Left ventricle myocardium inferior (tissue), 1 donor: Measurements from ENCODE around the gene KCNJ16. TPM values are rescaled to one million over a fixed set of nuclear protein-coding genes. Genes with fewer than 3 reads are reported as not detected.

Experiments used
- DNase-seq: peaks from one replicate; pipeline ENCODE4 v3.0.0-alpha.2; 2020
- H3K27ac ChIP-seq: fragments of 200-600 bp; replicated peaks from 2 replicates; pipeline ENCODE4 v1.8.0; 2021
- H3K27me3 ChIP-seq: fragments of 200-600 bp; 2 replicates; pipeline ENCODE4 v1.8.0; 2021; ENCODE audit warnings: low read depth
- H3K36me3 ChIP-seq: fragments of 200-600 bp; 2 replicates; pipeline ENCODE4 v1.8.0; 2021
- H3K4me1 ChIP-seq: fragments of 200-600 bp; 2 replicates; pipeline ENCODE4 v1.8.0; 2021
- H3K4me3 ChIP-seq: fragments of 200-600 bp; 2 replicates; pipeline ENCODE4 v1.8.0; 2021; ENCODE audit warnings: mild to moderate bottlenecking, moderate library complexity
- H3K9me3 ChIP-seq: fragments of 200-600 bp; replicated peaks from 2 replicates; pipeline ENCODE4 v1.8.0; 2021
- intact Hi-C: fragments of 100-400 bp; cut with micrococcal nuclease; formaldehyde crosslinking; loops from one replicate; pipeline ENCODE4 v1.11.0; 2022
- total RNA-seq: library from RNA; stranded (reverse); fragmentation: NEBNext Ultra II Directional; extraction: Animal tissue kit (Norgen Biotek cat#: 25700); gene quantifications from one replicate; pipeline ENCODE4 v1.2.1, GENCODE V29; 2021
- TF ChIP-seq, protein P1 (sequence below): fragments of 200-600 bp; IDR thresholded peaks from 2 replicates; pipeline ENCODE4 v1.8.0; 2021; ENCODE audit warnings: antibody characterized with exemption, mild to moderate bottlenecking, borderline replicate concordance
- donor health status: DM: no; HTN: yes; CAD: no; lungs with severe emphysema.

KCNJ16 gene
- total RNA-seq, 1 donor from 2014 or later: not detected

DNA sequence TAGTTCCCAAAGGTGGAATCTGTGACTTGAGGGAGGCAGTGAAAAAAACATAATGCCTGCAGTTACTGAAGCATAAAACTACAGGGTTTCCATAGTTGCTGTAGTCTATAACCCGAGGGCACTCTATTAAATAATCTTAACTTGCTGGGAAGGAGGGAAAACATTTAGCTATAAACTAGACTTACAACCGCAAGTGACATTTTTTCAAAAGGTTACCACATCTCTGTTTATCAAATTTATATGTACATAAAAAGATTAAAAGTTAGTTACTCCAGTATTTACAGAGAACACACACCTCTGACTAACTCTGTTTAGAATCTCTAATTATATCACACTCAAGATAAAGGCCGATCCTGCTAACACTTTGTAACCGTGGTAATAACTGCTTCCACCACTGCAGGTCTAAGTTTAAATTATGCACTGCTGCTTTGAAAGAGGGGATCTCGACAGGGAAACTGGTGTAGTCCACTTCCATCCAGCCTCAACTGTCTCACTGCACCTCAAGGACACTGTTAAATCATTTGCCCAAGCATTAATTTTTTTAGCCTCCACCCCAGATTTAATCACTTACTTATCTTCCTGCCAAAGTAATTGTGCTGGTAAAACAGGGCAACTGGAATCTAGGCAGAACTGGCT is 14.6 kb downstream of the KCNJ16 start:
- H3K4me3 ChIP-seq: no peak overlapping the region
- intact Hi-C loops: no loop called here
- no peaks in the 10 kb centered on the region for H3K9me3 ChIP-seq
- TF ChIP-seq, protein P1, sequence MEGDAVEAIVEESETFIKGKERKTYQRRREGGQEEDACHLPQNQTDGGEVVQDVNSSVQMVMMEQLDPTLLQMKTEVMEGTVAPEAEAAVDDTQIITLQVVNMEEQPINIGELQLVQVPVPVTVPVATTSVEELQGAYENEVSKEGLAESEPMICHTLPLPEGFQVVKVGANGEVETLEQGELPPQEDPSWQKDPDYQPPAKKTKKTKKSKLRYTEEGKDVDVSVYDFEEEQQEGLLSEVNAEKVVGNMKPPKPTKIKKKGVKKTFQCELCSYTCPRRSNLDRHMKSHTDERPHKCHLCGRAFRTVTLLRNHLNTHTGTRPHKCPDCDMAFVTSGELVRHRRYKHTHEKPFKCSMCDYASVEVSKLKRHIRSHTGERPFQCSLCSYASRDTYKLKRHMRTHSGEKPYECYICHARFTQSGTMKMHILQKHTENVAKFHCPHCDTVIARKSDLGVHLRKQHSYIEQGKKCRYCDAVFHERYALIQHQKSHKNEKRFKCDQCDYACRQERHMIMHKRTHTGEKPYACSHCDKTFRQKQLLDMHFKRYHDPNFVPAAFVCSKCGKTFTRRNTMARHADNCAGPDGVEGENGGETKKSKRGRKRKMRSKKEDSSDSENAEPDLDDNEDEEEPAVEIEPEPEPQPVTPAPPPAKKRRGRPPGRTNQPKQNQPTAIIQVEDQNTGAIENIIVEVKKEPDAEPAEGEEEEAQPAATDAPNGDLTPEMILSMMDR: no peak
- H3K27ac ChIP-seq: no peak overlapping the region
- DNase-seq: no peak
- H3K4me1 ChIP-seq: no peaks in the 10 kb centered on the region
- no peaks in the 10 kb centered on the region for H3K36me3 ChIP-seq
- no peaks in the 10 kb centered on the region for H3K27me3 ChIP-seq

DNA sequence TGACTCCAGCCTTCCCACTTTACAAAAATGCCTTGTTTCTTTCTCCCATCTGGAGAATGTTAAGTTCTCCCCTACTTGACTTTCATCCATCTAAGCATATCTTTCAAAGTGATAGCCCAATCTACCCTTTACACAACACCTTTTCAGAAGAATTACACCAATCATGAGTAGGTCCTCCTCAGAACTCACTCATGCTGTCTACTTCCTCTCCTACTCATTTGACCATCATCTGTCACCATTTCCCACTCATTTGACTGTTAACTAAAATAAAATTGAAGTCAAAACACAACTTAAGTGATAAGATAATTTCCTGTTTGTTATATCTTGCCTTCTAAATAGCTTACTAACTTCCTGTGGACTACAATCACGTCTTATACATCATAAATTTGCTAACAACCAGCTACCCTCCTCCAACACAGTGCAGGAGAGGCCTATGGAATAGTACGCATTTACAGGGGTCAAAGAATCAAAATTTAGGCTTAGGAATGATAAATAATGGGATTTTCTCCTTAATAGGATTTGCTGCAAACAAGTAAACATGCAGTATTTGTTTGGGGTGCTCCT is 16.1 kb downstream of the KCNJ16 start:
- H3K9me3 ChIP-seq: no peaks in the 10 kb centered on the region
- H3K4me3 ChIP-seq: no peak overlapping the region
- H3K27ac ChIP-seq: no peak overlapping the region
- DNase-seq: no peak
- H3K36me3 ChIP-seq: no peaks in the 10 kb centered on the region
- no peaks in the 10 kb centered on the region for H3K4me1 ChIP-seq
- TF ChIP-seq, protein P1: no peak
- H3K27me3 ChIP-seq: no peaks in the 10 kb centered on the region
- intact Hi-C loops: no loop called here

DNA sequence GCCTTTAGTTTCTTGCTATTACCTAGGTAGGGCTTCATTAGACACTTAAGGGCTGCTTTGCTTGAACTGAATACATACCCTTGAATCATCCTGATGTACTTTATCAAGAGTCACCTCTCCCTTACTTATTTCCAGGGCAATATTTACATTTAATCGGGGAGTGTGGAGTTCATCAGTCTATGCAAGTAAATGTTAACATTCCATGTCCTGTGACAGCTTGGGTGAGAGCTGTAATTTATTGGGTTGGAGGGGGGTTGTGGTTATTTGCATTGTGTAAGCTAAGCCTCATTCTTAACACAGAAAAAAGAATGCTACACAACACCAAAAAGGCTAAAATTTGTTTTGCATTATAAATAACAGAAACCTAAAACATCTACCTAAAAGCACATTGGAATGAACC is 16.7 kb downstream of the KCNJ16 start:
- no peak for DNase-seq
- Histone ChIP-seq H3K27me3 (no peaks in the 10 kb centered on the region), H3K4me3 (no peak overlapping the region), H3K4me1 (no peaks in the 10 kb centered on the region), H3K27ac (no peak overlapping the region), H3K9me3 (no peaks in the 10 kb centered on the region), H3K36me3 (no peaks in the 10 kb centered on the region)
- TF ChIP-seq, protein P1: no peak
- intact Hi-C loops: no loop called here

DNA sequence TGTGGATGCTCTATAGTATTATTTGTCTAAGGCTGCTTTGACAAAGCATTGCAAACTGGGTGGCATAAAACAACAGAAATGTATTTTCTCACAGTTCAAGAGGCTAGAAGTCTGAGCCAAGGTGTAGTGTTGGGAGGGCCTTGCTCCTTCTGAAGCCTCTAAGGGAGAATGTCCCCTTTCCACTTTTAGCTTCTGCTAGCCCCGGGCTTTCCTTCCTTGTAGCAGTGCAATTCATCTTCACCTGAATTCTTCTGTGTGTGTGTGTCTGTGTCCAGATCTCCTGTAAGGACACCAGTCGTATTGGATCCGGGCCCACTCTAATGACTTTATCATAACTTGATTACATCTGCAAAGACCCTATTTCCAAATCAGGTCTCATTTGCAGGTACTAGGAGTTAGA is 18.1 kb downstream of the KCNJ16 start:
- intact Hi-C loops: no loop called here
- Histone ChIP-seq H3K4me1 (no peaks in the 10 kb centered on the region), H3K36me3 (no peaks in the 10 kb centered on the region), H3K27ac (no peak overlapping the region), H3K27me3 (no peaks in the 10 kb centered on the region), H3K4me3 (no peak overlapping the region), H3K9me3 (no peaks in the 10 kb centered on the region)
- TF ChIP-seq, protein P1: no peak
- no peak for DNase-seq

DNA sequence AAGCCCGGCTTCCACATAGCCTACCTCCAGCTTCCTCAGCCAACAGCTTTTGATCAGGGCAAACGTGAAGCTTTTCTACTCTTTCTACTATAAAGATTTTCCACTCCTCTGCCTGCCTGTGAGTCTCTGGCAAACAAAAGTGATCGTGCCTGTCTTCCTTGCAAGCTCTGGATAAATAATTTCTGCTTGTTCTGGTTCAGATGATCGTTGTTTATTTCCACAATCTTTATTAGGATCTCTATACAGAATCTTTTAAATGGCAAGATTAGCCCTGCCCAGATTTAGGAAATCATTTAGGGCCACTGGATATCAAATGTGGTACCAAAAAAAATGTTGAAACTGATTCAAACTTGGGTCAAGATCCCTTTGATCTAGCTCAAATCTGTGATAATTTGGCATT is 20.4 kb downstream of the KCNJ16 start:
- intact Hi-C loops: no loop called here
- no peaks in the 10 kb centered on the region for H3K9me3 ChIP-seq

More for the DNA sequence above, 20.4 kb downstream of the KCNJ16 start:
- TF ChIP-seq, protein P1: no peak
- Histone ChIP-seq H3K4me3 (no peak overlapping the region), H3K27ac (no peak overlapping the region), H3K36me3 (no peaks in the 10 kb centered on the region), H3K4me1 (peaks cover 4% of the 10 kb centered on the region), H3K27me3 (no peaks in the 10 kb centered on the region)
- no peak for DNase-seq
